Measurements from ENCODE around the gene DUSP19.

The DUSP19 gene

DNA sequence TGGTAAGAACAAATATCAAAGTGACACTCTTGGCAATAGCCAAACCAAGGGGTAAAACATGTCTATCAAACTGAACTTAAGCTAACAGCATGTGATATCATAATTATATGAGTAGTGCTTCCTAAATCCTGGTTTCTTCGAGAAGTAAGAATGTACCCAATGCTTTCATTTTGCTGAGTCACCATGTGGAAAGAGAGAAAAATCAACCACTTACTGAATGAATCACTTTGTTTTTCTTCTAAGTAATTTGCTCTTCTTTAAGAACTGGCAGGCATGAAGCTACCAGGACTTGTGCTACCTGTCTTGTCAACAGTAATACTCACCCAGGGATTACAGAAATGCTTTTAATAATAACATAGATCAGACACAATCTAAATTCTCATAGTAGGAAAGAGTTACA is 19.0 kb upstream of the DUSP19 start:
- intact Hi-C loops (cut with DNase I): no loop called here
- no peak for DNase-seq

DNA sequence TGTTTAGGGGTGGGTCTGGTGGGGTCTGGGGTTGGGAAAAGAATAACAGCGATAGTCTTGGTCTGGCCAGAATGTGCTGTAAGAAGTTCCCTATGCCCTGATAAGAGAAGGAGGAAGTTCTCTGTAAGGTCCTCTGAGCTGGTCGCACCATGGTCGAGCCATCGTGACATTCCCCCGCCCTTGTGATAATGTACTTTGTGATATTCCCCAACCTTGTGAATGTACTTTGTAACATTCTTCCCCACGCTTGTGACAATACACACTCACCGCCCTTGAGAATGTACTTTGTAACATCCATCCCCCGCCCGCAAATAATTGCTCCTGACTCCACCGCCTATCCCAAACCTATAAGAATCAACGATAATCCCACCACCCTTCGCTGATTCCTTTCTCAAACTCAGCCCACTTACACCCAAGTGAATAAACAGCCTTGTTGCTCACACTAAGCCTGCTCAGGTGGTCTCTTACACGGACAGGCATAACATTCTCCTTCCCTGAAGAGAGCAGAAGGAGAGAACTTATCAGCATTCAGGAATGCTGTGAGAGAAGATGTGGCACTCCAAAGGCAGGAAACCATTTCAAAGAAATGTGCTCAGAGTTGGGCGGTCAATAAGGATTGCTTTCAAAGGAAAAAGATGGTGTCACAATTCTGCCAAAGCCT is 17.8 kb upstream of the DUSP19 start:
- intact Hi-C loops (cut with DNase I): no loop called here
- DNase-seq: no peak

DNA sequence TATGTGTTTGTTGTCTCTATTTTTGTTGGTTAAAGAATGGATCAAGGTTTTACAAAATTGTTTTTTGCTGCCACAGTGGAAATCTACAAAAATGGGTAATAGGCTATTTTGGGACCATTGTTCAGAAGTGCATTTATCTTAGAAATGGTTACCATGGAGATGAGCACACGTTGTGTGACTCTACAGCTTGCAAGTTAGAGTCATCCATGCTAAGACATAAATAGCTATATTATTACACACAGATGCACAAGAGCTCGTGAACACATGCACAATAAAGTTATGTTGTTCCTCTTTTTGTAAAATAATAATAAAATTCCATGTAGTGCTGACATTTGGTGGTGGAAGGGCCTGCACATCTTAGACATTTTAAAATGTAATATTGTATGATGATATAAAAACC is 15.5 kb upstream of the DUSP19 start:
- intact Hi-C loops (cut with DNase I): no loop called here
- DNase-seq: peak in 4 of 42 donors; percentile 14 to 46 (median 24)

DNA sequence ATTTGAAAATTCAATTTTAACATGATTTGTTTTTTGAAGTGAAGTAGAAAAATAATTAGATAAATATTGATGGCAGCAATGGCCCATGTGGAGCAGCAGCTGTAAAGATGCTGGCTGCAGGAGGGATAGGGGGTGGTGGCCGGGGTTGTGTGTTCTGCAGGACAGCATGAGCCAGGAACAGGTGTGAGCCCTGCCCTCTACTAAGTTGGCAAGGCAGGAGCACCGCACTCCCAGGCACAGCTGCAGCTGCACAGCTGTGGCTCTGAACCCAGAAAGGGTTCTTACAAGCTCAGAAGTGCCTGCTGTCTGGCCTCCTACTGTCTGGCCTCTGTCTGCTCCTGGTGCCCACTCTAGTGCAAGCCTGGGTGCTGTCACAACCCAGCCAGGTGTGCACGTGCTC is 10.0 kb upstream of the DUSP19 start:
- intact Hi-C loops (cut with DNase I): no loop called here
- DNase-seq: no peak

- intact Hi-C loops (cut with DNase I): no loop called here
- no peak for DNase-seq
Measured at GRCh38 chr2:183069174-183069573, 9.4 kb upstream of the DUSP19 start.

DNA sequence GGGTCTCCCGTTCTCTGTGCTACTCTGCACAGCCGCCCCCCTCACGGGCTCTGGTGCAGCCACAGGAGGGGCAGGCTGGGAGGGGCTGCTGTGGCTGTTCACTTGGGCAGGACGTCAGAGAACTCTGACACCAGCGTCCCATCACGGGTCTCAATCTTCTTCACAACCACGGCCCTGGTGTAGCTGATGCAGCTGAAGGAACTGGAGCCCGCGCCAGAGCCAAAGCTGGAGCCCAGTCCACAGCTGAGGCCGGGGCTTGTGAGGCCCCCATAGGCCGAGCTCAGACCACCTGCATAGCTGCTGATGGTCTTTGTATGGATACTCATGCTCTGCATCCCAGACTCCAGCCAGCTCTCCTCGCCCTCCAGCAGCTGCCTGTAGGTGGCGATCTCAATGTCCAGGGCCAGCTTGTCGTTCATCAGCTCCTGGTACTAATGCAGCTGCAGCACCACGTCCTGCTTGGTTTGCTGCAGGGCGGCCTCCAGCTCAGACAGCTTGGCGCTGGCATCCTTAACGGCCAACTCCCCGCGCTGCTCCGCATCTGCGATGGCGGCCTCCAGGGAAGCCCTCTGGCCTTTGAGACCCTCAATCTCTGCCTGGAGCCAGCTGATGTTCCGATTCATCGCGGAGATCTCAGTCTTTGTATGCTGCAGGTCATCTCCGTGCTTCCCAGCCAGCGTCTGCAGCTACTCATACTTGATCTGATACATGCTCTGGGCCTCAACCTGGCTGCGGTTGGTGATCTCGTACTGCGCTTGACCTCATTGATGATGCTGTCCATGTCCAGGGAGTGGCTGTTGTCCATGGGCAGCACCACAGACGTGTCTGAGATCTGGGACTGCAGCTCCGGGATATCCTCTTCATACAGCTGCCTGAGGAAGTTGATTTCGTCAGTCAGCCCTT is 7.4 kb upstream of the DUSP19 start:
- intact Hi-C loops (cut with DNase I): no loop called here
- peak in 10 of 42 donors; percentile 17 to 62 (median 34) for DNase-seq

- DNase-seq: no peak
- intact Hi-C loops (cut with DNase I): no loop called here
Measured at GRCh38 chr2:183072177-183072576, 6.4 kb upstream of the DUSP19 start.

DNA sequence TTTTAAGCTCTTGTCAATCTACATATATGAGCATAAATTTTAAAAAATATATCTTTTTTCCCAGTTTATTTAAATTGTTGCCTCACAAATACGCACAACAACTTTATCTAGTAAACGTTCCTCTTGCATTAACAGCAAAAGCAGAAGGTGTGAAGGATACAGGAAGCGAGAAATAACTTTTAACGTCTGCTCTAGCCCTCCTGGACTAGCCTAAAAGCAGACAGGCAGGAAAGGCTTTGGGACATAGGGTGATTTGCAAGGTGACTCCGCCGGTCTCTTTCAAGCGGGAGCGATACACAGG is 434 bp upstream of the DUSP19 start:
- peak in 5 of 42 donors; percentile 23 to 47 (median 37) for DNase-seq
- intact Hi-C loops (cut with DNase I): loop anchor here (5.0 kb wide), 1 partner anchor 41 kb away; the partner anchor contains the start of gene NCKAP1

DNA sequence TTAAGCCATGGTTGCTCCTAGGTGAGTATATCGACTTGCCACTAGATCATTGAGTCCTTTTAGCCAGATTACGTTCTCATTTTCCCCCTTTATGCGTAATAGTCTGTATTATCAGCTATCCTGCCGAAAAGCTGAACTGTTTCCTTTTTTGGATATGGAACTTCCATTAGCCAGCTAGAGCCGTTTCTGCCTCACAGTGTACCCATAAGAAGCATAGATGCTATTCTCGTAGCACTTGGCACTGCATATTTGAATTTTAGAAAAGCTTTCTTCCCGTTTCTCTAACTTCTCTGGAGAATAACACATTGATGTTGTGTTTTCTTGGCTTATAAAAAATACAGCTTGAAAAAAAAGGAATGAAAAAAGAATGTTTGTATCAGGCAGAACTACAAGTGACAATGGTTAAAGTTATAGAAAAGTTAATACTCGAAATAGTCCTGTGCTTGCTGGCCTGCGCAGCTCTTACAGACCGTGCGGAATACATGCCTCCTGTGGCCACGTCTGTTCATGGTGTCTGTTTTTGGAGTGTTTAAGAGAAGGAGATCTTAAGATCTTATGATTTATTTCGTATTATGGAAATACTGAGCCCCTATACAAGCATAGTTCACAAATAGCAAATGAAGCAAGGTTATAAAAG is 710 bp downstream of the DUSP19 start:
- peak in 2 of 42 donors; percentile 39 to 46 for DNase-seq
- intact Hi-C loops (cut with DNase I): loop anchor here (5.0 kb wide), 1 partner anchor 42 kb away; the partner anchor contains the start of gene NCKAP1

GRCh38 chr2:183081911-183082310 is 3.4 kb downstream of the DUSP19 start:
- intact Hi-C loops (cut with DNase I): loop anchor here (5.0 kb wide), 1 partner anchor 40 kb away; the partner anchor contains the start of gene NUP35
- peak in 16 of 42 donors; percentile 15 to 75 (median 36) for DNase-seq

- intact Hi-C loops (cut with DNase I): no loop called here
- no peak for DNase-seq
Measured at GRCh38 chr2:183088061-183088460, 9.5 kb downstream of the DUSP19 start.

- intact Hi-C loops (cut with DNase I): no loop called here
- no peak for DNase-seq
Measured at GRCh38 chr2:183089192-183089851, 10.8 kb downstream of the DUSP19 start.

GRCh38 chr2:183091318-183091953 is 12.9 kb downstream of the DUSP19 start:
- intact Hi-C loops (cut with DNase I): no loop called here
- no peak for DNase-seq

DNA sequence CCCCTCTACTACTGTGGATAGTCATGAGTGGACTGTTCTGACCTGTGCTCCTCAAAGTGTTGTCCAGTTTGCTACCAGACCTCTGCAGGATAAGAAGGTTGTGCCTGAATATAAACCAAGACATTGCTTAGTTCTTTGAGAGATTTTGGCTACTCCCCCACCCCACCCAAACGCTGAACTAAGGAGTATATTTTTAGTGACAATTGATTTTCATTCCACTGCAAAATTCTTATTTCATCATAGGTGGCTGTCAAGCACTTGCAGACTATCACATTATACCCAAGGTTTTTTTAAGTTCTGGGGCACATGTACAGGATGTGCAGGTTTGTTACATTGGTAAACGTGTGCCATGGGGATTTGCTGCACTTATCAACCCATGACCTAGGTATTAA is 13.4 kb downstream of the DUSP19 start:
- peak in 15 of 42 donors; percentile 17 to 70 (median 42) for DNase-seq
- intact Hi-C loops (cut with DNase I): no loop called here

- DNase-seq: no peak
Measured at GRCh38 chr2:183093857-183094657, 15.5 kb downstream of the DUSP19 start.

GRCh38 chr2:183105402-183106134 is 27.0 kb downstream of the DUSP19 start:
- intact Hi-C loops (cut with DNase I): no loop called here
- DNase-seq: no peak

More at GRCh38 chr2:183093857-183094657, 15.5 kb downstream of the DUSP19 start:
- intact Hi-C loops (cut with DNase I): no loop called here

DNA sequence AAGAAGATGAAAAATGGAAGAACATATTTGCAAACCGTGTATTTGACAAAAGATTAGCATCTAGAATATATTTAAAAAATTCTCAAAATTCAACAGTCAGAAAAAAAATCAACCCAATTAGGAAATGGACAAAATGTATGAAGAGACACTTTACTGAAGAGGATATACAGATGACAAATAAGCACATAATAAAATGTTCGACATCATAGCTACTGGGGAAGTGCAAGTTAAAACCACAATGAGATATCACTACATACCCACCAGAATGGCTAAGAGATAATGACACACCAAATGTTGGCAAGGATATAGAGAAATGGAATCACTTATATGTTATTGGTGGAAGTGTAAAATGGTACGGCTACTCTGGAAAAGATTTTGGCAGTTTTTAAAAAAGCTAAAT is 34.0 kb downstream of the DUSP19 start:
- DNase-seq: no peak
- intact Hi-C loops (cut with DNase I): no loop called here
